Upper lobe of left lung (tissue), 4 donors: ENCODE measurements around the gene PLEKHM2.

Source experiments
- POLR2A ChIP-seq, 4 donors: fragments of 450-650 bp; IDR thresholded peaks; one replicate each; pipeline ENCODE4 v1.5.1; 2016 to 2017; ENCODE audit warnings: antibody characterized with exemption in 4 of 4, mild to moderate bottlenecking in 2 of 4
- TF ChIP-seq, protein P1 (sequence below), 6 experiments: fragments of 450-650 bp in 4 of 6; fragments of 200-600 bp in 2 of 6; sonication (generic) in 2 of 6; IDR thresholded peaks; one replicate each; pipeline ENCODE4 v1.5.1; 2016 to 2019; ENCODE audit warnings: antibody characterized with exemption in 6 of 6

DNA sequence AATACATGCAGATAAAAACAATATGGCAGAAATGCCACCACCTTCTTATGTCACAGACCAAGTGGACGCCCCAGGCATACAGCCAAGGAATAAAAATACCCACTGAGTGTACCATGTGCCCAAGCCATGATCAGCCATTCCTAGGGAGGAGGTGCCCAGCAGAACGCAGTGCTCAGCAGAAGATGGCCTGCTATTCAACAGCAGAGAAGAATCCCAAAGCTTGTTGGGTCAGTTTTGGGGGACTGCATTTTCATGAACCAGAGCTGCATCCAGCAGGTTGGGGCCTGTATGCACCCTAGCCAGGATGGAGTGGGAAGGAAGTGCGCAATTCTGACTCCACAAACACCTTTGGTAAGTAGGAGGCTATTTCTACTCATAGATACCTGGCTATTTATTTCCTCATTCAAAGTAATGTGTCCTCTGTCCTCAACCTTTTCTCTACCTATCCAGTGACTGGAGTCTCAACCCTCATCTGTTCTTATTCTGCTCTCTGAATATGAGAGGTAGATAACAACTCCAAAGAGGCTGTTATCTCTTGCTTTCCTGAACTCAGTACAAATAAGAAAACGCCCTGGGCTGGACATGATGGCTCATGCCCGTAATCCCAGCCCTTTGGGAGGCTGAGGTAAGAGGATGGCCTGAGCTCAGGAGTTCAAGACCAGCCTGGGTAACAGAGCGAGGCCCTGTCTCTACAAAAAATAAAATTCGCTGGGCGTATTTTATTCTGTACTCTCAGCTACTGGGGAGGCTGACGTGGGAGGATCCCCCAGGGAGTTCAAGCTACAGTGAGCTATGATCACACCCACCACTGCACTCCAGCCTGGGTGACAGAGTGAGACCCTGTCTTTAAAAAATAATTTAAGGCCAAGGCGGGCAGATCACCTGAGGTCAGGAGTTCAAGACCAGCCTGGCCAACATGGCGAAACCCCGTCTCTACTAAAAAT lies 2.5 kb upstream of the PLEKHM2 start:
- TF ChIP-seq, protein P1, sequence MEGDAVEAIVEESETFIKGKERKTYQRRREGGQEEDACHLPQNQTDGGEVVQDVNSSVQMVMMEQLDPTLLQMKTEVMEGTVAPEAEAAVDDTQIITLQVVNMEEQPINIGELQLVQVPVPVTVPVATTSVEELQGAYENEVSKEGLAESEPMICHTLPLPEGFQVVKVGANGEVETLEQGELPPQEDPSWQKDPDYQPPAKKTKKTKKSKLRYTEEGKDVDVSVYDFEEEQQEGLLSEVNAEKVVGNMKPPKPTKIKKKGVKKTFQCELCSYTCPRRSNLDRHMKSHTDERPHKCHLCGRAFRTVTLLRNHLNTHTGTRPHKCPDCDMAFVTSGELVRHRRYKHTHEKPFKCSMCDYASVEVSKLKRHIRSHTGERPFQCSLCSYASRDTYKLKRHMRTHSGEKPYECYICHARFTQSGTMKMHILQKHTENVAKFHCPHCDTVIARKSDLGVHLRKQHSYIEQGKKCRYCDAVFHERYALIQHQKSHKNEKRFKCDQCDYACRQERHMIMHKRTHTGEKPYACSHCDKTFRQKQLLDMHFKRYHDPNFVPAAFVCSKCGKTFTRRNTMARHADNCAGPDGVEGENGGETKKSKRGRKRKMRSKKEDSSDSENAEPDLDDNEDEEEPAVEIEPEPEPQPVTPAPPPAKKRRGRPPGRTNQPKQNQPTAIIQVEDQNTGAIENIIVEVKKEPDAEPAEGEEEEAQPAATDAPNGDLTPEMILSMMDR (IDR thresholded peaks at IDR 0.05), result no peak
- TF ChIP-seq POLR2A (IDR thresholded peaks at IDR 0.05), result no peak
